K562 (cell line): ENCODE data around the gene CYS1. TPM values are rescaled to one million over a fixed set of nuclear protein-coding genes. Genes with fewer than 3 reads are reported as not detected.

ENCODE experiments used
- CBX5 ChIP-seq: IDR thresholded peaks from 2 replicates; pipeline ENCODE4 v1.6.1; 2014; ENCODE audit warnings: low read depth, borderline replicate concordance
- ELF1 ChIP-seq: fragments of 200-800 bp; sonication (Bioruptor generic); IDR thresholded peaks from 2 replicates; pipeline ENCODE4 v1.6.1; 2016; ENCODE audit warnings: missing genetic modification characterization, missing compliant biosample characterization
- HCFC1 ChIP-seq: IDR thresholded peaks from 2 replicates; pipeline ENCODE4 v1.6.1; 2012; ENCODE audit warnings: low read depth, low read length, improper control_type of control experiment
- HDAC1 ChIP-seq, 2 experiments: fragments of 450-650 bp; IDR thresholded peaks; 2 replicates each; pipeline ENCODE4 v1.6.1; 2016 to 2017; ENCODE audit warnings: inconsistent platforms in 1 of 2, mild to moderate bottlenecking in 1 of 2, moderate library complexity in 1 of 2
- JUNB ChIP-seq: fragments of 450-650 bp; formaldehyde crosslinking; conservative IDR thresholded peaks from 2 replicates; pipeline ENCODE4 v1.4.0; 2020; ENCODE audit warnings: mild to moderate bottlenecking
- PHB2 ChIP-seq: fragments of 450-650 bp; IDR thresholded peaks from 2 replicates; pipeline ENCODE4 v1.6.1; 2017; ENCODE audit warnings: low read depth
- SAFB2 ChIP-seq: fragments of 200-400 bp; formaldehyde crosslinking; IDR thresholded peaks from 2 replicates; pipeline ENCODE4 v1.6.1; 2018; ENCODE audit warnings: borderline replicate concordance, low read length, low read depth, moderate library complexity; ENCODE audit not compliant: severe bottlenecking
- ZNF12 ChIP-seq: sonication (generic); formaldehyde crosslinking; IDR thresholded peaks from 2 replicates; pipeline ENCODE4 v1.4.0; 2020; ENCODE audit warnings: mild to moderate bottlenecking, missing genetic modification reagents
- polyA plus RNA-seq, 8 experiments: library from polyadenylated mRNA; depleted of rRNA in 4 of 8; stranded (reverse) in 5 of 8; unstranded in 3 of 8; fragments of >200 nt; fragmentation: Nextera tagmentation in 2 of 8; fragmentation: Illumina TruSeq in 1 of 8; extraction: Ambion mirVana in 2 of 8; extraction: Trizol in 1 of 8; gene quantifications; 2 replicates each; pipeline versions ENCODE4 v1.2.1 to v1.2.3, GENCODE V29; 2011 to 2014; ENCODE audit warnings: inconsistent platforms in 1 of 8, missing spikeins in 1 of 8
- total RNA-seq, 7 experiments: library from RNA; depleted of rRNA in 6 of 7; stranded (reverse); fragments of >200 nt in 6 of 7; fragmentation: Illumina TruSeq in 2 of 7; extraction: Trizol in 2 of 7; gene quantifications; 2 replicates each; pipeline versions ENCODE4 v1.2.1 to v1.2.3, GENCODE V29; 2011 to 2021; ENCODE audit warnings: low replicate concordance in 1 of 7
- TF ChIP-seq, protein P1 (sequence below): fragments of 450-650 bp; IDR thresholded peaks from 2 replicates; pipeline ENCODE4 v1.6.1; 2016
- TF ChIP-seq, protein P2 (sequence below): fragments of 450-650 bp; IDR thresholded peaks from 2 replicates; pipeline ENCODE4 v1.6.1; 2017; ENCODE audit warnings: antibody characterized with exemption, mild to moderate bottlenecking

Gene CYS1
- total and polyA plus RNA-seq, 9 of the 15 experiments (the other 6 are each of a cell fraction or from before 2014, with no cell fraction given), result 0.11 to 0.13 TPM; not detected in 7

DNA sequence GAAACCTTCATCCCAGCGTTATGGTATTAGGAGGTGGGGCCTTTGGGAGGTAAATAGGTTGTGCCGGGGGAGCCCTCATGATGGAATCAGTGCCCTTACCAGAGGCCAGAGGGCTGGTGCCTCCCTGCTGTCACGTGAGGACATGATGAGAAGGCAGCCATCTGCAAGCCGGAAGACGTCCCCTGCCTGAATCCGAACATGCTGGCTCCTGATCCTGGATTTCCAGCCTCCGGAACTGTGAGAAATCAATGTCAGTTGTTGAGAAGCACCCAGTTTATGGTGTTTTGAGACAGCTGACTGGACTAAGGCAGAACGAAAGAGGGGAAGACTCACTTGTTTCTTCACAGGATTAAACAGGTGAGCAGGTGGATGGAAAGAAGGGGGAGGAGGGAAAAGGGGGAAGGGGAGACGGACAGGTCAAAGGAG, 49.9 kb downstream of the CYS1 start (continued):
- TF ChIP-seq, protein P1, sequence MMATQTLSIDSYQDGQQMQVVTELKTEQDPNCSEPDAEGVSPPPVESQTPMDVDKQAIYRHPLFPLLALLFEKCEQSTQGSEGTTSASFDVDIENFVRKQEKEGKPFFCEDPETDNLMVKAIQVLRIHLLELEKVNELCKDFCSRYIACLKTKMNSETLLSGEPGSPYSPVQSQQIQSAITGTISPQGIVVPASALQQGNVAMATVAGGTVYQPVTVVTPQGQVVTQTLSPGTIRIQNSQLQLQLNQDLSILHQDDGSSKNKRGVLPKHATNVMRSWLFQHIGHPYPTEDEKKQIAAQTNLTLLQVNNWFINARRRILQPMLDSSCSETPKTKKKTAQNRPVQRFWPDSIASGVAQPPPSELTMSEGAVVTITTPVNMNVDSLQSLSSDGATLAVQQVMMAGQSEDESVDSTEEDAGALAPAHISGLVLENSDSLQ, result peak; percentile 84
- TF ChIP-seq PHB2 (no peak), JUNB (no peak), SAFB2 (no peak), CBX5 (no peak), HDAC1 (IDR thresholded peaks at IDR 0.05) (peak in 1 of 2 experiments; percentile 79; a peak in 1 of 4 replicates), HCFC1 (peak; percentile 25; the same call in 1 of the 2 replicates), ELF1 (tag) (peak; percentile 72), ZNF12 (CRISPR knock-in tag) (no peak)
- TF ChIP-seq, protein P2, sequence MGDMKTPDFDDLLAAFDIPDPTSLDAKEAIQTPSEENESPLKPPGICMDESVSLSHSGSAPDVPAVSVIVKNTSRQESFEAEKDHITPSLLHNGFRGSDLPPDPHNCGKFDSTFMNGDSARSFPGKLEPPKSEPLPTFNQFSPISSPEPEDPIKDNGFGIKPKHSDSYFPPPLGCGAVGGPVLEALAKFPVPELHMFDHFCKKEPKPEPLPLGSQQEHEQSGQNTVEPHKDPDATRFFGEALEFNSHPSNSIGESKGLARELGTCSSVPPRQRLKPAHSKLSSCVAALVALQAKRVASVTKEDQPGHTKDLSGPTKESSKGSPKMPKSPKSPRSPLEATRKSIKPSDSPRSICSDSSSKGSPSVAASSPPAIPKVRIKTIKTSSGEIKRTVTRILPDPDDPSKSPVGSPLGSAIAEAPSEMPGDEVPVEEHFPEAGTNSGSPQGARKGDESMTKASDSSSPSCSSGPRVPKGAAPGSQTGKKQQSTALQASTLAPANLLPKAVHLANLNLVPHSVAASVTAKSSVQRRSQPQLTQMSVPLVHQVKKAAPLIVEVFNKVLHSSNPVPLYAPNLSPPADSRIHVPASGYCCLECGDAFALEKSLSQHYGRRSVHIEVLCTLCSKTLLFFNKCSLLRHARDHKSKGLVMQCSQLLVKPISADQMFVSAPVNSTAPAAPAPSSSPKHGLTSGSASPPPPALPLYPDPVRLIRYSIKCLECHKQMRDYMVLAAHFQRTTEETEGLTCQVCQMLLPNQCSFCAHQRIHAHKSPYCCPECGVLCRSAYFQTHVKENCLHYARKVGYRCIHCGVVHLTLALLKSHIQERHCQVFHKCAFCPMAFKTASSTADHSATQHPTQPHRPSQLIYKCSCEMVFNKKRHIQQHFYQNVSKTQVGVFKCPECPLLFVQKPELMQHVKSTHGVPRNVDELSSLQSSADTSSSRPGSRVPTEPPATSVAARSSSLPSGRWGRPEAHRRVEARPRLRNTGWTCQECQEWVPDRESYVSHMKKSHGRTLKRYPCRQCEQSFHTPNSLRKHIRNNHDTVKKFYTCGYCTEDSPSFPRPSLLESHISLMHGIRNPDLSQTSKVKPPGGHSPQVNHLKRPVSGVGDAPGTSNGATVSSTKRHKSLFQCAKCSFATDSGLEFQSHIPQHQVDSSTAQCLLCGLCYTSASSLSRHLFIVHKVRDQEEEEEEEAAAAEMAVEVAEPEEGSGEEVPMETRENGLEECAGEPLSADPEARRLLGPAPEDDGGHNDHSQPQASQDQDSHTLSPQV, result peak; percentile 63; the same call in 1 of the 2 replicates
